ENCODE results near the gene PATJ. TPM values are rescaled to one million over a fixed set of nuclear protein-coding genes. Genes with fewer than 3 reads are reported as not detected.
"Not testable (repeated sequence)": the region's sequence is repeated elsewhere in the genome, so short reads cannot be mapped to it uniquely, and the experiment has no call there.

Gene PATJ
- total and polyA plus RNA-seq, 2 experiments from 2014 or later: 20.0 to 44.8 TPM

DNA sequence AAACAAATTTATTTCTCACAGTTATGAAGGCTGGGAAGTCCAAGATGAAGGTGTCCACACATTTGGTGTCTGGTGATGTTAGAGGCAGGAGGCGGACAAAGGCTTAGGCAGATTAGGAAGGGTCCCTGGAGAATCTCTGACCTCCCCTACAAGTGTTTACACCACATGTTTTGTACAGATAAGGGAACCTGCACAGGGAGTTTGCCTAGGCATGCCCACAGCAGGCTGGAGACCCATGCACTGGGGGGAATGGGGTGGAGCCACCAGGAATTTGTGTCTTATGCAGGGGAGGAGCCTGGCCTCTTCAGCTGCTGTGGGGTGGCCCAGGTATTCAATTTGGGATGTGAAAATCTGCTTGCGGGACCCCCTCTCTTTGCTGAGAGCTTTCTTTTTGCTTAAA lies 131.3 kb downstream of the PATJ start:
- WGBS (ENCODE audit: low lambda C conversion rate, missing lambda C conversion rate): 84% methylated on average over 2 of the region's 2 CpGs
- Histone ChIP-seq H4K20me1 (ENCODE audit: insufficient read depth, poor library complexity, severe bottlenecking) (no peaks in the 10 kb centered on the region), H3K79me2 (no peaks in the 10 kb centered on the region), H3K4me2 (no peak overlapping the region), H3K27ac (no peak overlapping the region), H3K9me2 (replicated peaks; ENCODE audit: insufficient read depth) (no peaks in the 10 kb centered on the region), H3K27me3 (no peaks in the 10 kb centered on the region), H2AFZ (no peak overlapping the region), H3K4me3 (no peak overlapping the region), H3K4me1 (ENCODE audit: insufficient read depth) (peaks cover 13% of the 10 kb centered on the region), H3K9me3 (ENCODE audit: low read depth) (no peaks in the 10 kb centered on the region), H3K36me3 (replicated peaks; ENCODE audit: insufficient read depth, low read depth) (no peaks in the 10 kb centered on the region)
- no peak for TF ChIP-seq CTCF (IDR thresholded peaks at IDR 0.05; ENCODE audit: poor library complexity)
- TF ChIP-seq EZH2 (IDR thresholded peaks at IDR 0.05; ENCODE audit: borderline replicate concordance): no peak
- TF ChIP-seq EZH2phosphoT487 (IDR thresholded peaks at IDR 0.05; ENCODE audit: low read depth, severe bottlenecking, unreplicated experiment): no peak
- DNase-seq (ENCODE audit: low spot score): no peak

- Histone ChIP-seq H4K20me1 (ENCODE audit: insufficient read depth, poor library complexity, severe bottlenecking) (no peaks in the 10 kb centered on the region), H3K4me3 (no peak overlapping the region), H3K4me1 (ENCODE audit: insufficient read depth) (peaks cover 13% of the 10 kb centered on the region), H2AFZ (no peak overlapping the region), H3K36me3 (replicated peaks; ENCODE audit: insufficient read depth, low read depth) (no peaks in the 10 kb centered on the region), H3K9me3 (ENCODE audit: low read depth) (no peaks in the 10 kb centered on the region), H3K79me2 (no peaks in the 10 kb centered on the region), H3K27me3 (no peaks in the 10 kb centered on the region), H3K4me2 (no peak overlapping the region), H3K27ac (no peak overlapping the region), H3K9me2 (replicated peaks; ENCODE audit: insufficient read depth) (no peaks in the 10 kb centered on the region)
- no peak for TF ChIP-seq EZH2 (IDR thresholded peaks at IDR 0.05; ENCODE audit: borderline replicate concordance)
- no peak for TF ChIP-seq EZH2phosphoT487 (IDR thresholded peaks at IDR 0.05; ENCODE audit: low read depth, severe bottlenecking, unreplicated experiment)
- TF ChIP-seq CTCF (IDR thresholded peaks at IDR 0.05; ENCODE audit: poor library complexity): no peak
- WGBS (ENCODE audit: low lambda C conversion rate, missing lambda C conversion rate): 96% methylated on average over 1 of the region's 1 CpG
- no peak for DNase-seq (ENCODE audit: low spot score)
Observed at GRCh38 chr1:61873994-61874393, 131.7 kb downstream of the PATJ start.

DNA sequence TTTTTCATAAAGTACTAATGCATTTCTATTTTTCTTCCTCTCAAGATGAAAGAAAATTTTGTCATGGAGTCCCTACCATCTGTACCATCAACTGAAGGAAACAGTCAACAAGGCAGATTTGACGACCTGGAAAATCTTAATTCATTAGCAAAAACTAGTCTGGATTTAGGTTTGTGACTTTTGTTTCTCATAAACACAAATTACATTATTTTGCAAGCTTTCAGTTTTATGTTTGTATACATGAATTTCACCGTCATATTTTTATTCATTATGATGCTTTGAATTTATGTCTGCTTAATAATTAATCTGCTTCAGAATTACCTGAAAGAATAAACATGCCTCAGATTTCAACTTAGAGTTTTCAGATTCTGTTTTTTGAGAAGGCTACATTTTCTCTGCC lies 132.9 kb downstream of the PATJ start:
- Histone ChIP-seq H3K79me2 (no peaks in the 10 kb centered on the region), H2AFZ (no peak overlapping the region), H3K9me2 (replicated peaks; ENCODE audit: insufficient read depth) (no peaks in the 10 kb centered on the region), H3K27ac (no peak overlapping the region), H3K4me2 (no peak overlapping the region), H4K20me1 (ENCODE audit: insufficient read depth, poor library complexity, severe bottlenecking) (no peaks in the 10 kb centered on the region), H3K27me3 (no peaks in the 10 kb centered on the region), H3K36me3 (replicated peaks; ENCODE audit: insufficient read depth, low read depth) (no peaks in the 10 kb centered on the region), H3K4me3 (no peak overlapping the region), H3K9me3 (ENCODE audit: low read depth) (no peaks in the 10 kb centered on the region), H3K4me1 (ENCODE audit: insufficient read depth) (peaks cover 13% of the 10 kb centered on the region)
- no peak for DNase-seq (ENCODE audit: low spot score)
- 67% methylated on average over 2 of the region's 2 CpGs for WGBS (ENCODE audit: low lambda C conversion rate, missing lambda C conversion rate)
- TF ChIP-seq EZH2 (IDR thresholded peaks at IDR 0.05; ENCODE audit: borderline replicate concordance): no peak

- not testable (repeated sequence) for H3K4me1 ChIP-seq (ENCODE audit: insufficient read depth); H3K9me2 ChIP-seq (replicated peaks; ENCODE audit: insufficient read depth); H3K79me2 ChIP-seq; DNase-seq (ENCODE audit: low spot score); H3K27ac ChIP-seq; H3K4me2 ChIP-seq; H4K20me1 ChIP-seq (ENCODE audit: insufficient read depth, poor library complexity, severe bottlenecking); H2AFZ ChIP-seq; H3K9me3 ChIP-seq (ENCODE audit: low read depth); H3K4me3 ChIP-seq; H3K27me3 ChIP-seq; H3K36me3 ChIP-seq (replicated peaks; ENCODE audit: insufficient read depth, low read depth)
- 94% methylated on average over 5 of the region's 5 CpGs for WGBS (ENCODE audit: low lambda C conversion rate, missing lambda C conversion rate)
Observed at GRCh38 chr1:61879887-61880474, 137.7 kb downstream of the PATJ start.

All from hepatocyte (in vitro differentiated cells).